WERI-Rb-1 (cell line): Measurements from ENCODE around the gene SERPINE3.

Source experiments
- DNase-seq: peaks from one replicate; pipeline ENCODE4 v3.0.0-alpha.2; 2020
- H3K27ac ChIP-seq: fragments of 250-450 bp; sonication (Bioruptor Pico); 2 replicates; pipeline ENCODE4 v1.5.1; 2020; ENCODE audit warnings: mild to moderate bottlenecking, moderate library complexity
- H3K27me3 ChIP-seq: fragments of 250-450 bp; sonication (Bioruptor Pico); 2 replicates; pipeline ENCODE4 v1.5.1; 2021; ENCODE audit warnings: mild to moderate bottlenecking, low read depth, moderate library complexity; ENCODE audit not compliant: insufficient read depth, severe bottlenecking
- H3K36me3 ChIP-seq: fragments of 250-450 bp; sonication (Bioruptor Pico); 2 replicates; pipeline ENCODE4 v1.5.1; 2020; ENCODE audit warnings: mild to moderate bottlenecking, moderate library complexity
- H3K4me3 ChIP-seq: 2 replicates; pipeline ENCODE4 v1.5.1; 2011; ENCODE audit warnings: low read depth, mild to moderate bottlenecking, control low read depth, low read length
- H3K9me3 ChIP-seq: fragments of 250-450 bp; sonication (Bioruptor Pico); 2 replicates; pipeline ENCODE4 v1.5.1; 2021; ENCODE audit warnings: mild to moderate bottlenecking, moderate library complexity; ENCODE audit not compliant: severe bottlenecking
- CTCF ChIP-seq: IDR thresholded peaks from 2 replicates; pipeline ENCODE4 v1.5.1; 2011; ENCODE audit warnings: low read depth, mild to moderate bottlenecking, control low read depth, inconsistent platforms, low read length

Gene SERPINE3

GRCh38 chr13:51347099-51347498, 7.6 kb downstream of the SERPINE3 start:
- no peaks in the 10 kb centered on the region for H3K9me3 ChIP-seq

GRCh38 chr13:51348069-51348967, 8.8 kb downstream of the SERPINE3 start:
- no peaks in the 10 kb centered on the region for H3K27me3 ChIP-seq
- no peak overlapping the region for H3K27ac ChIP-seq
- no peak for TF ChIP-seq CTCF
- DNase-seq = no peak
- H3K36me3 ChIP-seq = no peaks in the 10 kb centered on the region
- no peaks in the 10 kb centered on the region for H3K9me3 ChIP-seq
- H3K4me3 ChIP-seq = no peak overlapping the region

More at GRCh38 chr13:51347099-51347498, 7.6 kb downstream of the SERPINE3 start:
- no peak for DNase-seq
- Histone ChIP-seq H3K27ac (no peak overlapping the region), H3K36me3 (no peaks in the 10 kb centered on the region), H3K4me3 (no peak overlapping the region), H3K27me3 (no peaks in the 10 kb centered on the region)
- no peak for TF ChIP-seq CTCF

- Histone ChIP-seq H3K9me3 (no peaks in the 10 kb centered on the region), H3K27me3 (no peaks in the 10 kb centered on the region), H3K36me3 (no peaks in the 10 kb centered on the region), H3K27ac (no peak overlapping the region), H3K4me3 (no peak overlapping the region)
- no peak for TF ChIP-seq CTCF
- no peak for DNase-seq
These were observed 9.5 kb downstream of the SERPINE3 start for GRCh38 chr13:51349016-51349415.

GRCh38 chr13:51355217-51355616, 15.7 kb downstream of the SERPINE3 start:
- TF ChIP-seq CTCF = no peak
- no peak for DNase-seq

GRCh38 chr13:51357928-51358595, 18.6 kb downstream of the SERPINE3 start:
- no peak for DNase-seq
- no peaks in the 10 kb centered on the region for H3K27me3 ChIP-seq
- no peak overlapping the region for H3K4me3 ChIP-seq
- no peaks in the 10 kb centered on the region for H3K9me3 ChIP-seq
- H3K36me3 ChIP-seq = no peaks in the 10 kb centered on the region
- H3K27ac ChIP-seq = no peak overlapping the region
- TF ChIP-seq CTCF = no peak

More at GRCh38 chr13:51355217-51355616, 15.7 kb downstream of the SERPINE3 start:
- Histone ChIP-seq H3K4me3 (no peak overlapping the region), H3K27me3 (no peaks in the 10 kb centered on the region), H3K9me3 (no peaks in the 10 kb centered on the region), H3K36me3 (no peaks in the 10 kb centered on the region), H3K27ac (no peak overlapping the region)
